DLD1 (cell line): Measurements from ENCODE around the gene HRH1.

Experiments used
- in situ Hi-C: cut with HindIII; loops from 2 replicates; pipeline ENCODE4 v1.10.0; 2017; ENCODE audit warnings: low sequenced_read_pairs

HRH1 gene

GRCh38 chr3:11272906-11273574 is 118.7 kb downstream of the HRH1 start:
- in situ Hi-C loops = no loop called here

- in situ Hi-C loops = no loop called here
Measured at GRCh38 chr3:11273891-11274291, 119.6 kb downstream of the HRH1 start.

GRCh38 chr3:11274566-11275142 is 120.4 kb downstream of the HRH1 start:
- in situ Hi-C loops = no loop called here

- in situ Hi-C loops = no loop called here
Measured at GRCh38 chr3:11275926-11276325, 121.6 kb downstream of the HRH1 start.

- in situ Hi-C loops = no loop called here
Measured at GRCh38 chr3:11276901-11277300, 122.6 kb downstream of the HRH1 start.

GRCh38 chr3:11282250-11283138 is 128.2 kb downstream of the HRH1 start:
- in situ Hi-C loops = no loop called here

- in situ Hi-C loops = no loop called here
Measured at GRCh38 chr3:11283139-11283475, 128.8 kb downstream of the HRH1 start.

GRCh38 chr3:11284011-11284410 is 129.7 kb downstream of the HRH1 start:
- in situ Hi-C loops = no loop called here

- in situ Hi-C loops = no loop called here
Measured at GRCh38 chr3:11285471-11285870, 131.2 kb downstream of the HRH1 start.

- in situ Hi-C loops = no loop called here
Measured at GRCh38 chr3:11287404-11287803, 133.1 kb downstream of the HRH1 start.

- in situ Hi-C loops = no loop called here
Measured at GRCh38 chr3:11288021-11288491, 133.8 kb downstream of the HRH1 start.

GRCh38 chr3:11288786-11289637 is 134.7 kb downstream of the HRH1 start:
- in situ Hi-C loops = no loop called here

GRCh38 chr3:11289864-11290263 is 135.6 kb downstream of the HRH1 start:
- in situ Hi-C loops = no loop called here

GRCh38 chr3:11290743-11291680 is 136.7 kb downstream of the HRH1 start:
- in situ Hi-C loops = no loop called here

- in situ Hi-C loops = no loop called here
Measured at GRCh38 chr3:11291808-11292207, 137.5 kb downstream of the HRH1 start.

GRCh38 chr3:11297126-11297525 is 142.8 kb downstream of the HRH1 start:
- in situ Hi-C loops = no loop called here

- in situ Hi-C loops = no loop called here
Measured at GRCh38 chr3:11300970-11301369, 146.7 kb downstream of the HRH1 start.

- in situ Hi-C loops = no loop called here
Measured at GRCh38 chr3:11302444-11302843, 148.2 kb downstream of the HRH1 start.

GRCh38 chr3:11304175-11304574 is 149.9 kb downstream of the HRH1 start:
- in situ Hi-C loops = no loop called here

- in situ Hi-C loops = no loop called here
Measured at GRCh38 chr3:11305509-11305908, 151.2 kb downstream of the HRH1 start.
